22Rv1 (cell line): Measurements from ENCODE around the gene MINDY4.
A peak's percentile ranks its signal among the peaks of the same experiment; 100 is the strongest.

ENCODE experiments used
- H3K27ac ChIP-seq: fragments of 450-650 bp; 2 replicates; pipeline ENCODE4 v1.5.1; 2017
- ZFX ChIP-seq: fragments of 450-650 bp; IDR thresholded peaks from 2 replicates; pipeline ENCODE4 v1.6.1; 2017; ENCODE audit warnings: antibody characterized with exemption, borderline replicate concordance
- TF ChIP-seq, protein P1 (sequence below): fragments of 450-650 bp; IDR thresholded peaks from 2 replicates; pipeline ENCODE4 v1.5.1; 2017; ENCODE audit warnings: mild to moderate bottlenecking

The MINDY4 gene

DNA sequence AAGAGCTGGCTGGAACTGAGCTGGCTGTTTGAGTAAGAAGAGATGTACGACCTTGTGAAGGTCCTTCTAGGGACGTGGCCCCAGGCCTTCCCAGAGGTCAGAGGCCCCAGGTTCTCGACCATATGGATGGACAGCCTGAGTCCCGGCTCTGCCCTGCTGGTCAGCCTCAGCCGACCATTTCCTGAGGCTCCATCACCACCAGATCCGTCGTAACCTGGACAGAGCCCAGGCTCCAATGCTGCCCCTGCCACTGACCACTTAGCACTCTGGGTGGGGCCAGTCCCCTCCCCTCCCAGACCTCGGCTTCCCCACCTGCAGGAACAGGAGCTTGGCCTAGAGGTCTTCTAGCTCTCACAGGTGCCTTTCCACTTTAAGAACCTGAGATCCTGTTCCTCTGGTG is 29.9 kb upstream of the MINDY4 start:
- peak overlapping the region; percentile 56 for H3K27ac ChIP-seq
- TF ChIP-seq, protein P1, sequence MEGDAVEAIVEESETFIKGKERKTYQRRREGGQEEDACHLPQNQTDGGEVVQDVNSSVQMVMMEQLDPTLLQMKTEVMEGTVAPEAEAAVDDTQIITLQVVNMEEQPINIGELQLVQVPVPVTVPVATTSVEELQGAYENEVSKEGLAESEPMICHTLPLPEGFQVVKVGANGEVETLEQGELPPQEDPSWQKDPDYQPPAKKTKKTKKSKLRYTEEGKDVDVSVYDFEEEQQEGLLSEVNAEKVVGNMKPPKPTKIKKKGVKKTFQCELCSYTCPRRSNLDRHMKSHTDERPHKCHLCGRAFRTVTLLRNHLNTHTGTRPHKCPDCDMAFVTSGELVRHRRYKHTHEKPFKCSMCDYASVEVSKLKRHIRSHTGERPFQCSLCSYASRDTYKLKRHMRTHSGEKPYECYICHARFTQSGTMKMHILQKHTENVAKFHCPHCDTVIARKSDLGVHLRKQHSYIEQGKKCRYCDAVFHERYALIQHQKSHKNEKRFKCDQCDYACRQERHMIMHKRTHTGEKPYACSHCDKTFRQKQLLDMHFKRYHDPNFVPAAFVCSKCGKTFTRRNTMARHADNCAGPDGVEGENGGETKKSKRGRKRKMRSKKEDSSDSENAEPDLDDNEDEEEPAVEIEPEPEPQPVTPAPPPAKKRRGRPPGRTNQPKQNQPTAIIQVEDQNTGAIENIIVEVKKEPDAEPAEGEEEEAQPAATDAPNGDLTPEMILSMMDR: no peak
- TF ChIP-seq ZFX: no peak

DNA sequence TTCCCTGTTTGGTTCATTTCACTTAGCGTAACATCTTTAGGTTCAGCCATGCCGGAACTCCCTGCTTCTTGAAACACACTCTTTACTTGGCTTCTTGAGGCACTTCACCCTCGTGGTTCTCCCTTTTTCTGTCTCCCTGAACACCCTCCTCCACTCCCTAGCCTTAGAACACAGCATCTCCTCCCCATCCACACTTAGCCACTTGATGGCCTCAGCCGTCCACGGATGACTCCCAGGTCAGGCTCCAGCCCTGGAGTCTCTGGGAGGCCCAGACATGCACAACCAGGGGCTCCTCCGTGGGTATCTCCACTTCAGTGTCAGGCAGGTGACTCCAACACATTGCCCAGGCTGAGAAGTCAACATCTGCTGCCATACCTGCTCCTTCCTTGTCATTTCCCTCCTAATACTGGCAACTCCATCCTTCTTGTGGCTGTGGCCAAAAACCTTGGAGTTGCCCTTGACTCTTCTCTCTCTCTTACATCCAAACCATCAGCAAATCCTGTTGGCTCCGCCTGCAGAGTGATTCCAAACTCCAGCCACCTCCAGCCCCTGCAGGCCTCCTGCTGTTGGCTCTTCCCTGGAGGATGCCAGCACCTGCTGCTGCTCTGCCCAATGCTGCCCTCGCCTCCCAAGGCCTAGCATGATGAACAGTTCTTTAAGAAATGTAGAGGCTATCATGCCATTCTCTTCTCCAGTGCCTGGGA is 27.7 kb upstream of the MINDY4 start:
- H3K27ac ChIP-seq: no peak overlapping the region
- no peak for TF ChIP-seq ZFX
- TF ChIP-seq, protein P1: peak; percentile 33

- H3K27ac ChIP-seq: no peak overlapping the region
- TF ChIP-seq, protein P1: no peak
- TF ChIP-seq ZFX: no peak
Measured at GRCh38 chr7:30744075-30744417, 27.2 kb upstream of the MINDY4 start.

GRCh38 chr7:30745261-30745941 is 25.8 kb upstream of the MINDY4 start:
- H3K27ac ChIP-seq: no peak overlapping the region
- TF ChIP-seq ZFX: no peak
- TF ChIP-seq, protein P1: no peak

- TF ChIP-seq, protein P1: no peak
- TF ChIP-seq ZFX: no peak
- peak overlapping the region; percentile 62 for H3K27ac ChIP-seq
Measured at GRCh38 chr7:30750010-30750409, 21.2 kb upstream of the MINDY4 start.

GRCh38 chr7:30750683-30751650 is 20.2 kb upstream of the MINDY4 start:
- H3K27ac ChIP-seq: peak overlapping the region; percentile 62
- TF ChIP-seq, protein P1: no peak
- no peak for TF ChIP-seq ZFX
